Retinal pigment epithelial cell (primary cell): Measurements from ENCODE around the gene STXBP1.

Experiments
- DNase-seq: peaks from one replicate; pipeline ENCODE4 v3.0.0-alpha.2; 2010; ENCODE audit warnings: low read depth
- H3K4me3 ChIP-seq: 2 replicates; pipeline ENCODE4 v1.5.1; 2011; ENCODE audit warnings: mild to moderate bottlenecking, low read length, control low read depth, moderate library complexity
- CTCF ChIP-seq: conservative IDR thresholded peaks from 2 replicates; pipeline ENCODE4 v1.5.1; 2011; ENCODE audit warnings: low read depth, low read length, control low read depth, inconsistent platforms

The STXBP1 gene

GRCh38 chr9:127644943-127645342, 32.9 kb downstream of the STXBP1 start:
- H3K4me3 ChIP-seq, result no peak overlapping the region
- no peak for TF ChIP-seq CTCF
- DNase-seq, result no peak

- TF ChIP-seq CTCF, result no peak
- no peak for DNase-seq
- H3K4me3 ChIP-seq, result no peak overlapping the region
Observed at GRCh38 chr9:127647451-127647850, 35.4 kb downstream of the STXBP1 start.

DNA sequence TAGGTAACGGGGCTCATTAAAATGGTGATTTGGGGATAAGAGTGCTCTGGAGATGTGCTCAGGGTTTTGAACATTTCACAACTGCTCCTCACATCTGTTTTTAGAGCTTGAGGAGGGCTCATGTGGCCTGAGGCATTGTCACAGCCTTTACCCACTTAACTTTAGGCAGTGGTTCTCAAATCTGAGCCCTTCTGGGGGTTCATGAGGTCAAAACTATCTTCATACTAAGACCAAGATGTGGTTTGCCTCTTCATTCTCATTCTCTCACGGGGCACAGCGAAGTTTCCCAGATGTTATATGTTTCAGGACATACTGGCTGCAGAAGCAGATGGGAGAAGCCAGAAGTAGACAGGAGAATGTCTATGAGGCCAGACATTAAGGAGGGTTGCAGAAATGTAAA, 38.4 kb downstream of the STXBP1 start:
- no peak overlapping the region for H3K4me3 ChIP-seq
- TF ChIP-seq CTCF, result no peak
- DNase-seq, result no peak

- no peak for DNase-seq
- TF ChIP-seq CTCF, result no peak
- H3K4me3 ChIP-seq, result no peak overlapping the region
Observed at GRCh38 chr9:127651697-127652610, 39.9 kb downstream of the STXBP1 start.

DNA sequence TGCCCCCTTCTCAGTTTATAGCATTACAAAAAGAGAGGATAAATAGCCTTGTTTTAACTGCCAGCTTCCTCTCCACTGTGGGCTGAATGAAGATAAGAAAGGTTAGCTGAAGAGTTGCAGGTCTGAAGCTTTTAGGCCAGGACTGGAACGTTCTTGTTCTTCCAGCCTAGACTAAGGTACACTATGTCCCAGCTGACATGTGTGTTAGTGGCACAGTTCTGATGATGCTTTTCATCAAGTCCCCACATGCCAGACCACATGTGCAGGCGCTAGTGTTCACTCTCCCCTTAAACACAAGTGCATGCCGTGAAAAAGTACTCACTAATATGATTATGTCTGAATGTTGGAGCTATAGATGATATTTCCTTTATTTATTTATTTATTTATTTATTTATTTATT, 40.7 kb downstream of the STXBP1 start:
- no peak overlapping the region for H3K4me3 ChIP-seq
- no peak for TF ChIP-seq CTCF
- no peak for DNase-seq

GRCh38 chr9:127654619-127655018, 42.5 kb downstream of the STXBP1 start:
- DNase-seq, result no peak
- no peak for TF ChIP-seq CTCF

DNA sequence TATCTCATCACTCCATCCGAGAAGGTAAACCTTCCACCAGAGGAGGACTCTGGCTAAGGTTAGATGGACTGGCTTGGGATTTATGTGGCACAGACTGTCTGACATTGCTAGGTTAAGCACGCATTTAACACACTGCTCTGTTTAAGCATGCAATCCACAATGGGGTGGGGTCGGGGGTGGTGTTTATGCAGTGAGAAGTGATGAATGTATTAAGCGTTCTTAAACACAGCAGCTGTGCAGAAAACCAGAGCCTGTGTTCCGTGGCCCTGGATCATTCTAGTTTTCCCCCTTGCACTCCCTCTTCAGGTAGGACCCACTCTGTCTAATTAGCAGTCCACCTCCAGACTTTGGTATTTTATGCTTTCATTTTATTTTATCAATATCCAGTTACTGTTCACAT, 46.4 kb downstream of the STXBP1 start:
- no peak for TF ChIP-seq CTCF
- DNase-seq, result no peak
- no peak overlapping the region for H3K4me3 ChIP-seq

More at GRCh38 chr9:127654619-127655018, 42.5 kb downstream of the STXBP1 start:
- no peak overlapping the region for H3K4me3 ChIP-seq
